H1 (cell line): ENCODE measurements around the gene ALDH4A1. TPM values are rescaled to one million over a fixed set of nuclear protein-coding genes. Genes with fewer than 3 reads are reported as not detected.
A peak's percentile ranks its signal among the peaks of the same experiment; 100 is the strongest.

Source experiments
- ASH2L ChIP-seq: fragments of 200-600, 300-600 bp; sonication (generic); IDR thresholded peaks from one replicate; pipeline ENCODE4 v1.7.1; 2017; ENCODE audit warnings: low read length
- BRCA1 ChIP-seq: IDR thresholded peaks from 2 replicates; pipeline ENCODE4 v1.6.1; 2012; ENCODE audit warnings: low read depth, low read length, improper control_type of control experiment
- CHD1 ChIP-seq: IDR thresholded peaks from 2 replicates; pipeline ENCODE4 v1.6.1; 2012; ENCODE audit warnings: low read depth, low read length, improper control_type of control experiment
- CREB1 ChIP-seq: IDR thresholded peaks from 2 replicates; pipeline ENCODE4 v1.6.1; 2012; ENCODE audit warnings: inconsistent platforms
- EGR1 ChIP-seq: IDR thresholded peaks from 2 replicates; pipeline ENCODE4 v1.6.1; 2011; ENCODE audit warnings: low read depth, low read length, borderline replicate concordance
- EP300 ChIP-seq, 2 experiments: IDR thresholded peaks; 1 replicate in 1 of 2; 2 replicates in 1 of 2; pipeline ENCODE4 v1.6.1; 2011 to 2012; ENCODE audit warnings: low read depth in 2 of 2, low read length in 2 of 2, mild to moderate bottlenecking in 2 of 2, borderline replicate concordance in 1 of 2, inconsistent platforms in 1 of 2, moderate library complexity in 1 of 2
- EZH2 ChIP-seq: fragments of 200-600 bp; sonication (generic); IDR thresholded peaks from 2 replicates; pipeline ENCODE4 v1.7.1; 2012; ENCODE audit warnings: low read depth, mild to moderate bottlenecking, moderate library complexity, low read length, inconsistent platforms; ENCODE audit not compliant: severe bottlenecking
- HDAC6 ChIP-seq: IDR thresholded peaks from one replicate; pipeline ENCODE4 v1.7.1; 2012; ENCODE audit warnings: low read depth, mild to moderate bottlenecking, inconsistent platforms, low read length, moderate library complexity
- JUND ChIP-seq: IDR thresholded peaks from 2 replicates; pipeline ENCODE4 v1.6.1; 2011; ENCODE audit warnings: mild to moderate bottlenecking, improper control_type of control experiment, low read length
- KDM4A ChIP-seq: IDR thresholded peaks from one replicate; pipeline ENCODE4 v1.7.1; 2012; ENCODE audit warnings: low read depth, mild to moderate bottlenecking, moderate library complexity, low read length, inconsistent platforms; ENCODE audit not compliant: severe bottlenecking
- KDM5A ChIP-seq: fragments of 200-600 bp; IDR thresholded peaks from 2 replicates; pipeline ENCODE4 v1.7.1; 2012; ENCODE audit warnings: mild to moderate bottlenecking, low read length, inconsistent platforms, mixed read lengths
- MAFK ChIP-seq: IDR thresholded peaks from 2 replicates; pipeline ENCODE4 v1.6.1; 2012; ENCODE audit warnings: low read depth, mild to moderate bottlenecking, improper control_type of control experiment, low read length
- PHF8 ChIP-seq: fragments of 200-600 bp; sonication (generic); conservative IDR thresholded peaks from 2 replicates; pipeline ENCODE4 v1.7.1; 2012; ENCODE audit warnings: low read depth, mild to moderate bottlenecking, inconsistent platforms, low read length, moderate library complexity
- POLR2A ChIP-seq, 2 experiments: IDR thresholded peaks; 1 replicate in 1 of 2; 2 replicates in 1 of 2; pipeline ENCODE4 v1.6.1; 2011; ENCODE audit warnings: low read depth in 2 of 2, low read length in 2 of 2, mild to moderate bottlenecking in 2 of 2; ENCODE audit errors: control extremely low read depth in 1 of 2
- POLR2AphosphoS5 ChIP-seq: IDR thresholded peaks from 2 replicates; pipeline ENCODE4 v1.6.1; 2011; ENCODE audit warnings: low read depth, low read length
- SAP30 ChIP-seq: fragments of 300-600 bp; sonication (generic); IDR thresholded peaks from 2 replicates; pipeline ENCODE4 v1.7.1; 2012; ENCODE audit warnings: low read length, moderate library complexity, mild to moderate bottlenecking, inconsistent platforms; ENCODE audit not compliant: insufficient read depth, insufficient replicate concordance
- SIN3A ChIP-seq, 2 experiments: IDR thresholded peaks in 1 of 2; conservative IDR thresholded peaks in 1 of 2; 2 replicates each; pipeline ENCODE4 v1.6.1; 2011 to 2012; ENCODE audit warnings: low read length in 2 of 2, improper control_type of control experiment in 1 of 2, low read depth in 1 of 2, mild to moderate bottlenecking in 1 of 2
- SP1 ChIP-seq: IDR thresholded peaks from 2 replicates; pipeline ENCODE4 v1.6.1; 2011; ENCODE audit warnings: low read depth, low read length
- SRF ChIP-seq: IDR thresholded peaks from 2 replicates; pipeline ENCODE4 v1.6.1; 2011; ENCODE audit warnings: mild to moderate bottlenecking, low read depth, low read length, moderate library complexity
- TAF1 ChIP-seq: IDR thresholded peaks from 2 replicates; pipeline ENCODE4 v1.6.1; 2011; ENCODE audit warnings: mild to moderate bottlenecking, low read depth, low read length
- TAF7 ChIP-seq: optimal IDR thresholded peaks from 2 replicates; pipeline ENCODE3; 2011; ENCODE audit warnings: low read depth, mild to moderate bottlenecking, inconsistent platforms, low read length, moderate library complexity, borderline replicate concordance
- TEAD4 ChIP-seq: IDR thresholded peaks from 2 replicates; pipeline ENCODE4 v1.6.1; 2012; ENCODE audit warnings: low read depth, low read length, inconsistent platforms, mixed read lengths
- polyA plus RNA-seq, 7 experiments: library from polyadenylated mRNA; depleted of rRNA in 3 of 7; stranded (reverse) in 5 of 7; unstranded in 2 of 7; fragments of >200 nt in 5 of 7; fragments of 200-250 nt in 2 of 7; gene quantifications; 1 replicate in 5 of 7; 2 replicates in 1 of 7; 4 replicates in 1 of 7; pipeline versions ENCODE4 v1.2.1 to v1.2.3, GENCODE V29; 2011 to 2013; ENCODE audit warnings: missing spikeins in 2 of 7, mixed read lengths in 2 of 7
- total RNA-seq: library from RNA; stranded (reverse); fragmentation: NEBNext Ultra II Directional; extraction: Animal tissue kit (Norgen Biotek cat#: 25700); gene quantifications from 2 replicates; pipeline ENCODE4 v1.2.1, GENCODE V29; 2021
- TF ChIP-seq, protein P1 (sequence below): IDR thresholded peaks from 2 replicates; pipeline ENCODE4 v1.6.1; 2011; ENCODE audit warnings: low read depth, mild to moderate bottlenecking, low read length; ENCODE audit not compliant: insufficient read depth
- TF ChIP-seq, protein P2 (sequence below): IDR thresholded peaks from 2 replicates; pipeline ENCODE4 v1.6.1; 2012; ENCODE audit warnings: inconsistent platforms

Gene ALDH4A1
- total and polyA plus RNA-seq, 2 of the 8 experiments (the other 6 are each of a cell fraction or from before 2014, with no cell fraction given) = 30.3 to 35.9 TPM

DNA sequence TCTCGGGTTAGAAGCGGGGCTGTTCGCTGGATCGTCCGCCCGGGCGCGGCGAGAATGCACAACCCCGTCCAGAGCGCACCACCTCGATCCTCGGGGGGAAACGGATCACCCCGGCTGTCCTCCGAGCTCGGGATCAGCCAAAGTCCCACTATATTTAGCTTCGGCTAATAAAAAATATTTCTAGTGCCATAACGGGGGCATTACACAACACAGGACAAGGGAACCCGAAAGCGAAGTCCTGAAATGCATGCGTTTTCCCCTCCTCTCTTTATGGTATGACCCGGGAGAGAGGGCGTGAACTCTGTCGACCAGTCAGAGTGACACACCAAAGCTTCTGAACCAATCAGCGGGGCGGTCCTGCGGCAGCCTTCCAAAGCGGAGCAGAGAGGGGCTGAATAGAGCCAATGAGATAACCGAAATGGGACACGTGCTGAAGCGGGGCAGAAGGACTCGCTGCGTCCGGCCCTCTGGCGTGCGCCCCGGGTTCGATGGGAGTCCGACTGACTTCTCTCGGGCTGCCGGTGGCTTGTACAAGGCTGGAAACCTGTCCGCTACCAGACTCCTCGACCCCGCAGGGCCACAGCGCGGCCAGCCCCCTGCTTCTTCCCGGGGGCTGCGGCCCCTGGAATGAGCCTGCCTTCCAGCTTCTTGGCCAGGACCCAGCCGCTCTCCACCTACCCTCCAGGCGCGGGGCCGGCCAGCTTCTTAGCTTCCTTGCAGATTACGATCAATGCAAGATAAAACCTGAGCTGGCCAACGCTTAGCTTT, at the start of gene ALDH4A1 (continued):
- TF ChIP-seq HDAC6 = no peak
- TF ChIP-seq SIN3A (conservative IDR thresholded peaks at IDR 0.05 in 1 of 2, IDR thresholded peaks at IDR 0.05 in 1 of 2; ENCODE audit: low read depth in 1 of 2, low read length in 2 of 2) = peak in 1 of 2 experiments; percentile 64; a peak in 2 of 4 replicates
- TF ChIP-seq, protein P1, sequence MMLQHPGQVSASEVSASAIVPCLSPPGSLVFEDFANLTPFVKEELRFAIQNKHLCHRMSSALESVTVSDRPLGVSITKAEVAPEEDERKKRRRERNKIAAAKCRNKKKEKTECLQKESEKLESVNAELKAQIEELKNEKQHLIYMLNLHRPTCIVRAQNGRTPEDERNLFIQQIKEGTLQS = peak; percentile 44; the same call in 1 of the 2 replicates
- TF ChIP-seq, protein P2, sequence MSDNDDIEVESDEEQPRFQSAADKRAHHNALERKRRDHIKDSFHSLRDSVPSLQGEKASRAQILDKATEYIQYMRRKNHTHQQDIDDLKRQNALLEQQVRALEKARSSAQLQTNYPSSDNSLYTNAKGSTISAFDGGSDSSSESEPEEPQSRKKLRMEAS = peak; percentile 93
- peak; percentile 78 for TF ChIP-seq EGR1
- peak; percentile 50 for TF ChIP-seq POLR2AphosphoS5
- no peak for TF ChIP-seq SAP30
- TF ChIP-seq KDM5A = no peak
- TF ChIP-seq TAF7 = peak; percentile 57
- no peak for TF ChIP-seq SRF
- peak; percentile 99 for TF ChIP-seq JUND
- no peak for TF ChIP-seq EZH2
- no peak for TF ChIP-seq MAFK
- TF ChIP-seq KDM4A = peak; percentile 74
- TF ChIP-seq POLR2A (IDR thresholded peaks at IDR 0.05; ENCODE audit: control extremely low read depth in 1 of 2, low read depth in 2 of 2, low read length in 2 of 2) = peak in 1 of 2 experiments; percentile 84; a peak in 2 of 3 replicates
- 0 out of 2 replicates have a peak, but pooled peaks have one; percentile 15 for TF ChIP-seq TEAD4
- 0 out of 2 replicates have a peak, but pooled peaks have one; percentile 32 for TF ChIP-seq BRCA1
- peak; percentile 76; the same call in 1 of the 2 replicates for TF ChIP-seq SP1
- peak in 1 of 2 experiments; percentile 99; a peak in 2 of 3 replicates for TF ChIP-seq EP300 (IDR thresholded peaks at IDR 0.05; ENCODE audit: borderline replicate concordance in 1 of 2, low read depth in 2 of 2, low read length in 2 of 2)
- peak; percentile 83 for TF ChIP-seq ASH2L
- TF ChIP-seq PHF8 = peak; percentile 62; the same call in 1 of the 2 replicates
- TF ChIP-seq CREB1 = peak; percentile 30; the same call in 1 of the 2 replicates
- TF ChIP-seq CHD1 = peak; percentile 99
- TF ChIP-seq TAF1 = peak; percentile 89; the same call in 1 of the 2 replicates
